GM12872 (cell line): ENCODE results near the gene SPATA3.

Experiments used
- TF ChIP-seq, protein P1 (sequence below): IDR thresholded peaks from 3 replicates; pipeline ENCODE4 v1.5.1; 2011; ENCODE audit warnings: low read depth, mild to moderate bottlenecking, low read length, moderate library complexity; ENCODE audit not compliant: insufficient read depth

SPATA3 gene

GRCh38 chr2:230952226-230952956 lies 43.5 kb upstream of the SPATA3 start:
- TF ChIP-seq, protein P1, sequence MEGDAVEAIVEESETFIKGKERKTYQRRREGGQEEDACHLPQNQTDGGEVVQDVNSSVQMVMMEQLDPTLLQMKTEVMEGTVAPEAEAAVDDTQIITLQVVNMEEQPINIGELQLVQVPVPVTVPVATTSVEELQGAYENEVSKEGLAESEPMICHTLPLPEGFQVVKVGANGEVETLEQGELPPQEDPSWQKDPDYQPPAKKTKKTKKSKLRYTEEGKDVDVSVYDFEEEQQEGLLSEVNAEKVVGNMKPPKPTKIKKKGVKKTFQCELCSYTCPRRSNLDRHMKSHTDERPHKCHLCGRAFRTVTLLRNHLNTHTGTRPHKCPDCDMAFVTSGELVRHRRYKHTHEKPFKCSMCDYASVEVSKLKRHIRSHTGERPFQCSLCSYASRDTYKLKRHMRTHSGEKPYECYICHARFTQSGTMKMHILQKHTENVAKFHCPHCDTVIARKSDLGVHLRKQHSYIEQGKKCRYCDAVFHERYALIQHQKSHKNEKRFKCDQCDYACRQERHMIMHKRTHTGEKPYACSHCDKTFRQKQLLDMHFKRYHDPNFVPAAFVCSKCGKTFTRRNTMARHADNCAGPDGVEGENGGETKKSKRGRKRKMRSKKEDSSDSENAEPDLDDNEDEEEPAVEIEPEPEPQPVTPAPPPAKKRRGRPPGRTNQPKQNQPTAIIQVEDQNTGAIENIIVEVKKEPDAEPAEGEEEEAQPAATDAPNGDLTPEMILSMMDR, result no peak

- TF ChIP-seq, protein P1, result no peak
Measured at GRCh38 chr2:230953845-230954244, 42.1 kb upstream of the SPATA3 start.

DNA sequence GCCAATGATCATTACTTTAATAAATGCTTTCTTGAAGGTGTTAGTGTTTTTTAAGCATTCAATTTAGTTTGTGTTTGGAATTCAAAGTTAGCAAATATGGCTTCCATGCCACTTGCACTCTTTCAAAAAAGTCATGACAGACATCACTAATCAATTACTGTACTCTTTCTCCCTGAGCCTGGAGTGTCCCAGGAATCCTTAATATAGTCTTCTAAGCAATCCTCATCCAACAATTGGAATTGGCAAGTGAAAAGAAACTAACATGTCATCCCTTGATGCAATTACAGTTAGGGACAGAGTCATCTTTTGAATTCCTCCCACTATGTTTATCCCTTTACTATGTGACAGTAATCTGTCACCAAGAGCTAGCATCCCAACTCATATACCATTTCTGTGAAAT lies 41.2 kb upstream of the SPATA3 start:
- TF ChIP-seq, protein P1, result no peak

- TF ChIP-seq, protein P1, result no peak
Measured at GRCh38 chr2:230955163-230955737, 40.7 kb upstream of the SPATA3 start.

DNA sequence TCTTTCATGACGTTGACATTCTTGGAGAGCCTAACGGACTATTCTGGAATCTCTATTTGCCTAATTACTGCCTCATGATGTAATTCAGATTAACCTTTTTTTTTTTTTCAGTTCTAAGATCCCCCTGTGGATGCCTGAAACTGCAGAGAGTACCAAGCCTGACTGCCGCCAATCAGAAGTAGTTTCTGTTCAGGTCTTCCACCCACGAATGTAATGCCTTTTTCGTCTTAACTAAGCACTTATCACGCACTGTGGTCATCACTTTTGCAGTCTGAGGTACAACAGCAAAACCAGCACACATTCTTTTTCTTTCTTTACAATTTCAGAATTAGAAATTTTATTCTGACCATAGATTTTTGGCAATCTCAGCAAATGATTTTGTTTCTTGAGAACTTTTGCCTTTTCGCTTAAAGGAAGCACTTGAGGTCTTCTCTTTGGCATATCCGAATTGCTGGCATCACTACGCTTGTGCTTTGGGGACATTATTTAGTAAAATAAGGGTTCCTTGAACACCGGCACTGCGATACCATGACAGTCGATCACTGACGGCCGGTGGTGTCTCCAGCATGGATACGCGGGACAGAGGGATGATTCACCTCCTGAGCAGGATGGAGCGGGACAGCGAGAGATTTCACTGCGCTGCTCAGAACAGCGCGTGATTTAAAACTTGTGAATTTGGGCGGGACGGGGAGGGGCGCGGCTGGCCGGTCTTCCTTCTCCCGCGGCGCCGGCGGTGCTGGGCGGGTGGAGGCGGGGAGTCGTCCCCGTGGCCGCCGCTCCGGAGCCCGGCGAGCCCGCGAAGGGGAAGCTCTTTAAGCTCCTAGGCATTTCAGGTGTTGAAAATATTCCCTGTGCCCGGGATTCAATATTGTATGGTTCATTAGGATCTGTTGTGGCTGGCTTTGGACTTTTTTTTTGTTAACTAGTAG lies 38.8 kb upstream of the SPATA3 start:
- TF ChIP-seq, protein P1, result no peak

DNA sequence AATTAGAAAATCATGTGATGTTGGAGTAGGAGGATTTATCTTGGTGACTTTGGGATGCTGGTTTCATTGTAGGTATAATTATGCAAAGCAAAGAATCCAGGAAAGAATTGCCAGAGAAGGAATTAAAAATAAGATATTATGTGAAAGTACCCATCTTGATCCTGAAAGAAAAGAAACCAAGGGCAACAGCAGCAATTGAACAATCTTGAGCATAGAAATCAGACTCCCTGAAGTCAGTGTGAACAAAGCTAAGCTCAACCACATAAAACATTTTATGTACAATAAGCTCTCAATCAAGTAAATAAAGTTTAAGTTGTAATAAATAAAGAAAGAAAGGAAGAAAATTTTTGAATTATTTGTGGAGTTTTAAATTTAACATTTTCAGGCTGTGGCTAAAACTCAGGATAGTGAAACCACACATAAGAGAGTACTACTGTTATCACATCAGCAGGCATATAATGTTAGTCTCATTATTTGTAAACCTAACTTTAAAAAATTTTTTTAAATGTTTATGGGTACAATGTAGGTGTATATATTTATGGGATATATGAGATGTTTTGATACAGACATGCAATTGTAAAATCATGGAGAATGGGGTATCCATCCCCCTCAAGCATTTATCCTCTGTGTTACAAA lies 38.0 kb upstream of the SPATA3 start:
- TF ChIP-seq, protein P1, result no peak
